Measurements from ENCODE around the gene ULK4.
"Not testable (repeated sequence)": the region's sequence is repeated elsewhere in the genome, so short reads cannot be mapped to it uniquely, and the experiment has no call there.

The ULK4 gene

DNA sequence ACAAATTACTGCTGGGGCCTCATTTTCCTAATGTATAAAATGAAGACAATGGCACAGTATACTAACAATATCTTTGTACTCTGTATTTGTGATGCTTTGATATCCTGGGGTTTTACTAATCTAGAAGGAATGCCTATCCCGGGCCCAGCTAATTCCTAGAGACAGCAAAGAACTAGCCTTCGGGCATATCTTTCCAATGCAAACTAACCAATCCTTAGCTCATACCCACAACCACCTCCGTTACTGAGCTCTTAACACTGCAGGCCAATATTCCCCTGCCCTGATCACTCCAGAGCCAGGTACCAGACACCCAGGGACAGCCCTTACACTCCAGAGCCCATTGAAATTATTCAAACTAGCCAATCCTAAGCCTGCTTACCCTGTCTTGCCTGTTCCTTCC, 309.0 kb downstream of the ULK4 start:
- Histone ChIP-seq H3K36me3 (ENCODE audit: control insufficient read depth, insufficient read depth, low read length) (no peaks in the 10 kb centered on the region), H3K27ac (ENCODE audit: insufficient read depth, low read depth, low read length, poor library complexity, severe bottlenecking) (no peak overlapping the region), H3K27me3 (ENCODE audit: control insufficient read depth, insufficient read depth, low read length, poor library complexity, severe bottlenecking) (no peaks in the 10 kb centered on the region), H3K4me1 (ENCODE audit: control insufficient read depth, insufficient read depth, low read length) (no peaks in the 10 kb centered on the region), H3K9me3 (ENCODE audit: control insufficient read depth, low read length) (no peaks in the 10 kb centered on the region), H3K4me3 (ENCODE audit: insufficient read depth, low read depth, low read length) (no peak overlapping the region)
- WGBS, 2 experiments = 60 to 69% methylated on average over 3 of the region's 3 CpGs

DNA sequence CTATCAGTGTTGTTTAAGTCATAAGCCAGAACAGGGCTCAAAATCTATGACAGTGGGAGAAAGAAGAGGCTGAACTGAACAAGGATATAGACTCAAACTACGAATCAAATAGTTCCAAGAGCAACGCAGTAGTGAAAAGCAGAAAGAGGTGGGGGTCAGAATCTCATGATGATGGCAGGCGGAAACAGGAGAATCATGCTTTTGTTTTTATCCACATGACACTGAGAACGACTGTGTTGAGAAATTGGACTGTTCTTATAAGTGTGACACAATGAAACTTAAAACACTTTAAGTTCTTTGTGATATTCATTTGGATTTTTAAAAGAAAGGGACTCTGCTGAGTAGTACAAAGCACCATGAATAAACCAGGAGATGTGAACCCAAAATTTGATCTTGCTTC, 309.4 kb downstream of the ULK4 start:
- Histone ChIP-seq H3K4me3 (ENCODE audit: insufficient read depth, low read depth, low read length) (no peak overlapping the region), H3K9me3 (ENCODE audit: control insufficient read depth, low read length) (no peaks in the 10 kb centered on the region), H3K4me1 (ENCODE audit: control insufficient read depth, insufficient read depth, low read length) (no peaks in the 10 kb centered on the region), H3K36me3 (ENCODE audit: control insufficient read depth, insufficient read depth, low read length) (no peaks in the 10 kb centered on the region), H3K27me3 (ENCODE audit: control insufficient read depth, insufficient read depth, low read length, poor library complexity, severe bottlenecking) (no peaks in the 10 kb centered on the region), H3K27ac (ENCODE audit: insufficient read depth, low read depth, low read length, poor library complexity, severe bottlenecking) (no peak overlapping the region)
- WGBS, 2 experiments = 78 to 79% methylated on average over 4 of the region's 4 CpGs

DNA sequence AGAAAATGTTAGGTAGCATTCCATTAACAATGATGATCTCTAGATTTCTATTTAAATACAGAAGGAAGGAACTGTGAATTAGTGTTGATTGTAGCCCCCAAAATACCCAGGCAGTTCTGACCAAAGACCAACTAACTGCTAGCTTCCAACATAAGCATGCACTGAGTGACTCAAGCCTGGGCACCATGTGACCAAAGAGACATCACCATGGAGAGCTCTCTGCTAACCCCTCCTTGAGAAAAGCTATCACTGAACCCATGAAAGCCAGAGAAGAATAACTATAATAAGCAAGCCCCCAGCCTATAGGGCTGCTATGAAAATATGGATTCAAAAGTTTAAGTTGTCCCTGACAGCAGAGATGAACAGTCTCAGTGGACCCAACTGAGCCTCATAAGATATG, 310.2 kb downstream of the ULK4 start:
- H3K4me1 ChIP-seq (ENCODE audit: control insufficient read depth, insufficient read depth, low read length) = no peaks in the 10 kb centered on the region
- no peak overlapping the region for H3K27ac ChIP-seq (ENCODE audit: insufficient read depth, low read depth, low read length, poor library complexity, severe bottlenecking)
- no peaks in the 10 kb centered on the region for H3K36me3 ChIP-seq (ENCODE audit: control insufficient read depth, insufficient read depth, low read length)
- H3K4me3 ChIP-seq (ENCODE audit: insufficient read depth, low read depth, low read length) = no peak overlapping the region
- no peaks in the 10 kb centered on the region for H3K27me3 ChIP-seq (ENCODE audit: control insufficient read depth, insufficient read depth, low read length, poor library complexity, severe bottlenecking)
- no peaks in the 10 kb centered on the region for H3K9me3 ChIP-seq (ENCODE audit: control insufficient read depth, low read length)

DNA sequence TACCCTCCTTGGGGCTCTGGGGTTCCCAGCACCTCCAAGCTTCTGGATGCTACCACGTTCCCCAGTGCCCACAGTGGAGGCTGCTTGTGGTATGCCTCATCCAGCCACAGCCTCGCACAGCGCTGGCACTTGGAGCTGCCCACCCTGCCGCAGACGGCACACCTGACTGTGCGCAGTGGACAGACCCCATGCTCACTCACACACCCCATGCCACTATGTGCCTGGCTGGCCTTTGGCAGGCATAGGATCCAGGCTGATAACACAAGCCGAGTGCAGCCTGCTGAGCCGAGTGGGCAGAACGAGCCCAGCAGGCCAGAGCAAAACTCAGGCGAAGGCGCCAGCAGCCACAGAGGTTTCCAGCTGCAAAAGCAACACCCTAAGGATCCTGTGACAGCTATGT, 311.5 kb downstream of the ULK4 start:
- Histone ChIP-seq H3K27ac (ENCODE audit: insufficient read depth, low read depth, low read length, poor library complexity, severe bottlenecking) (no peak overlapping the region), H3K27me3 (ENCODE audit: control insufficient read depth, insufficient read depth, low read length, poor library complexity, severe bottlenecking) (no peaks in the 10 kb centered on the region), H3K4me1 (ENCODE audit: control insufficient read depth, insufficient read depth, low read length) (no peaks in the 10 kb centered on the region), H3K9me3 (ENCODE audit: control insufficient read depth, low read length) (no peaks in the 10 kb centered on the region), H3K4me3 (ENCODE audit: insufficient read depth, low read depth, low read length) (no peak overlapping the region), H3K36me3 (ENCODE audit: control insufficient read depth, insufficient read depth, low read length) (no peaks in the 10 kb centered on the region)
- WGBS, 2 experiments = 93 to 94% methylated on average over 11 of the region's 11 CpGs

DNA sequence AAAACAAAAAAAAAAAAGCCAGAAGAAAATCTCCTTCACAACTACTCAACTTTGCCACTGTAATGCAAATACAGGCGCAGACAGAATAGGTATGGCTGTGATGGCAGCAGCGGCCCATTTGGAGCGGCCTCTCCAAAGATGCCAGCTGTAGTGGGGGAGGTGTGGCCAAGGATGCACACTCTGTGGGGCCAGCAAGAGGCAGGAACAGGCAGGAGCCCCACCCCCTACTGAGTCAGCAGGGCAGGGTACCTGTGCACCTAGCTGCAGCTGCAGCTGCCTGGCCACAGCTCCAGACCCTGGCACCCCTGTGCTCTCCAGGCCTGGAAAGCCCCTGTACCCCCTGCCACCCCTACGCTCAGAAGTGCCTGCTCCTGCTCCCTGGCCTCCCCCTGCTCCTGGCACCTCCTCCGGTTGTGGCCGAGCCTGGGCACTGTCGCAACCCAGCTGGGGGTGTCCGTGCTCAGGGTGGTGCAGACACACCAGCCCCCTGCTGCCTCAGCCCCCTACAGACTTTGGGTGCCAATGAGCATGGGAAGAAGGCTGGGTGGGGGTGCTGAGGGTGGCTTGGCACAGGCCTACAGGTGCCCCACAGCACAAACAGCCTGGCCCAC, 312.7 kb downstream of the ULK4 start:
- Histone ChIP-seq H3K4me3 (ENCODE audit: insufficient read depth, low read depth, low read length) (no peak overlapping the region), H3K27ac (ENCODE audit: insufficient read depth, low read depth, low read length, poor library complexity, severe bottlenecking) (no peak overlapping the region), H3K36me3 (ENCODE audit: control insufficient read depth, insufficient read depth, low read length) (no peaks in the 10 kb centered on the region), H3K4me1 (ENCODE audit: control insufficient read depth, insufficient read depth, low read length) (no peaks in the 10 kb centered on the region), H3K9me3 (ENCODE audit: control insufficient read depth, low read length) (no peaks in the 10 kb centered on the region), H3K27me3 (ENCODE audit: control insufficient read depth, insufficient read depth, low read length, poor library complexity, severe bottlenecking) (no peaks in the 10 kb centered on the region)
- WGBS, 2 experiments = 94 to 99% methylated on average over 8 of the region's 8 CpGs

DNA sequence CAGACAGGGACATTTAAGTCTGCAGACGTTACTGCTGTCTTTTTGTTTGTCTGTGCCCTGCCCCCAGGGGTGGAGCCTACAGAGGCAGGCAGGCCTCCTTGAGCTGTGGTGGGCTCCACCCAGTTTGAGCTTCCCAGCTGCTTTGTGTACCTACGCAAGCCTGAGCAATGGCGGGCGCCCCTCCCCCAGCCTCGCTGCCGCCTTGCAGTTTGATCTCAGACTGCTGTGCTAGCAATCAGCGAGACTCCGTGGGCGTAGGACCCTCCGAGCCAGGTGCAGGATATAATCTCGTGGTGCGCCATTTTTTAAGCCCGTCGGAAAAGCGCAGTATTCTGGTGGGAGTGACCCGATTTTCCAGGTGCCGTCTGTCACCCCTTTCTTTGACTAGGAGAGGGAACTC, 314.2 kb downstream of the ULK4 start:
- H3K4me1 ChIP-seq (ENCODE audit: control insufficient read depth, insufficient read depth, low read length); H3K4me3 ChIP-seq (ENCODE audit: insufficient read depth, low read depth, low read length); H3K36me3 ChIP-seq (ENCODE audit: control insufficient read depth, insufficient read depth, low read length); H3K27me3 ChIP-seq (ENCODE audit: control insufficient read depth, insufficient read depth, low read length, poor library complexity, severe bottlenecking); H3K9me3 ChIP-seq (ENCODE audit: control insufficient read depth, low read length); H3K27ac ChIP-seq (ENCODE audit: insufficient read depth, low read depth, low read length, poor library complexity, severe bottlenecking): not testable (repeated sequence)
- WGBS, 2 experiments = 95 to 99% methylated on average over 9 to 11 of the region's 17 CpGs

DNA sequence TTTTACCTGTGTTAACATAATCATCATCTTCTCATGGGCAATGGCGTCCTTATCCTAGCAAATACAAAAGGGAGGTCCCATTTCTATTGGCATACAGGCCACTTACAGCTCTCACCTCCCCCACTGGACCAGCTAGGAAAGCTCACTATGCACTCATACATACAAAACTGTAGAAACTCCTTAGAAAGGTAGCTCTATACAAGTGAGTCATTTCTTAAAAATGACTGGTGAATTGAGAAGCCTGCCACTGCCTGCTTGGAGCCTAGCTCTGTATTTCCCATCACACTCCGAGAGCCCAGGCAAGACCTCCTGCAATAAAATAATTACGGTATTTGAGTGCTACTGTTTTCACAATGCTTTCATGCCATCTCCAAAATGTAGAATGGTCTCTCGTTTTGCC, 321.8 kb downstream of the ULK4 start:
- H3K36me3 ChIP-seq (ENCODE audit: control insufficient read depth, insufficient read depth, low read length) = no peaks in the 10 kb centered on the region
- H3K4me3 ChIP-seq (ENCODE audit: insufficient read depth, low read depth, low read length) = no peak overlapping the region
- H3K4me1 ChIP-seq (ENCODE audit: control insufficient read depth, insufficient read depth, low read length) = no peaks in the 10 kb centered on the region
- no peaks in the 10 kb centered on the region for H3K9me3 ChIP-seq (ENCODE audit: control insufficient read depth, low read length)
- 92 to 93% methylated on average over 4 of the region's 4 CpGs for WGBS, 2 experiments
- no peak overlapping the region for H3K27ac ChIP-seq (ENCODE audit: insufficient read depth, low read depth, low read length, poor library complexity, severe bottlenecking)
- H3K27me3 ChIP-seq (ENCODE audit: control insufficient read depth, insufficient read depth, low read length, poor library complexity, severe bottlenecking) = no peaks in the 10 kb centered on the region

DNA sequence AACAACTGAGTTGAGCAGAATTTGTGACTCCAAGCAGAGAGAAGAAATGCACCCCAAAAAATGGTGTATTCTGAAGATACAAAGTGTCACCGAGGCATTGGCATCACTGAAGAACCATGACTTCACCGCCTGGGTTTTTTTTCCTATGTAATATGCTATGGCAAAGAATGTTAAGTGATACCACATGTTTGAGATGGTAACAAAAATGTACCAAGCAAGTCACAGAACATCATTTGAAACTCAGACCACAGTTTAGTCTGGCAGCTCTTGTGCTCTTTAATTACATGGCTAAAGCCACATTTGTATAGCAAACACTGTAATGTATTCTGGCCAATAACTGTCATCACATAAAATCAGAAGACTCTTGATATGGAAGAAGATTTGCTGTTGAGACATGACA, 323.5 kb downstream of the ULK4 start:
- Histone ChIP-seq H3K36me3 (ENCODE audit: control insufficient read depth, insufficient read depth, low read length) (no peaks in the 10 kb centered on the region), H3K27ac (ENCODE audit: insufficient read depth, low read depth, low read length, poor library complexity, severe bottlenecking) (no peak overlapping the region), H3K9me3 (ENCODE audit: control insufficient read depth, low read length) (no peaks in the 10 kb centered on the region), H3K4me3 (ENCODE audit: insufficient read depth, low read depth, low read length) (no peak overlapping the region), H3K27me3 (ENCODE audit: control insufficient read depth, insufficient read depth, low read length, poor library complexity, severe bottlenecking) (no peaks in the 10 kb centered on the region), H3K4me1 (ENCODE audit: control insufficient read depth, insufficient read depth, low read length) (no peaks in the 10 kb centered on the region)
- 89 to 98% methylated on average over 2 of the region's 2 CpGs for WGBS, 2 experiments

DNA sequence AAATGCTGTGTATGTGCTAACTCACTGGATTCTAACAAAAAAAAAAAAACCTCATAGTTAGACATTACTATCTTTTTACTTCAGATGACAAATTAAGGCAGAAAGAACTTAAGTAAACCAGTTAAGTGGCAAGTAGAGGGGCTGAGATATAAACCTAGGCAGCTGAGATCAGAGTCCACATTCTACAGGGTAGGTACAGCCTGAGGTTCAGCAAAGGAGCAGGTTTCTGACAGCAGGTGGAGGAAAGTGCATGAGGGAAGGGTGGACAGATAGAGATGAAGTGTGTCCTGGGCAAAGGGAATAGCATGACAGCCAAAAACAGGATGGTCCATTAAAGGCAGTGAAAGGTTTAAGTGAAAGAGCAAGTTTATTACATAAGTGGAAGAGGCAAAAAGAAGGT, 329.2 kb downstream of the ULK4 start:
- H3K4me1 ChIP-seq (ENCODE audit: control insufficient read depth, insufficient read depth, low read length) = no peaks in the 10 kb centered on the region
- H3K27ac ChIP-seq (ENCODE audit: insufficient read depth, low read depth, low read length, poor library complexity, severe bottlenecking) = no peak overlapping the region

DNA sequence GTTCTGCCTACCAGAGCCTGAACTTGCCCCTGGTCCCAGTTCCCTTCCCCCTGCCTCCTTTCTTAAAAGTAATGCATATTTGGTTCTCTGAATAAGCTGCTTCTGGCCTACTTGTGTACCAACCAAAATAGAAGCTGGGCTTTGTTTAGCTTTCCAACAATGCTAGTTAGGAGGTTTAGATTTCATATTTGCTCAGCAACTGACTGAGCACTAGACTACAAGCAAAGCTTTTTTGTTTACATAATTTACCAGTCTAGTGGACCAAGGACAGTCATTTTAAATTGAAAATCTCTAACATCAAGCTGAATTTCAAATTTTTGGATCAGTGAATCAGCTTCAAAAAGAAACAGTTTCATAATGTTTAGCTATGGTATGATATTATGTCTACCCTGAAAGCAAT, 331.2 kb downstream of the ULK4 start:
- Histone ChIP-seq H3K27ac (ENCODE audit: insufficient read depth, low read depth, low read length, poor library complexity, severe bottlenecking) (no peak overlapping the region), H3K4me3 (ENCODE audit: insufficient read depth, low read depth, low read length) (no peak overlapping the region), H3K36me3 (ENCODE audit: control insufficient read depth, insufficient read depth, low read length) (no peaks in the 10 kb centered on the region)

More for the DNA sequence above, 329.2 kb downstream of the ULK4 start:
- no peaks in the 10 kb centered on the region for H3K27me3 ChIP-seq (ENCODE audit: control insufficient read depth, insufficient read depth, low read length, poor library complexity, severe bottlenecking)
- no peaks in the 10 kb centered on the region for H3K9me3 ChIP-seq (ENCODE audit: control insufficient read depth, low read length)
- no peak overlapping the region for H3K4me3 ChIP-seq (ENCODE audit: insufficient read depth, low read depth, low read length)
- H3K36me3 ChIP-seq (ENCODE audit: control insufficient read depth, insufficient read depth, low read length) = no peaks in the 10 kb centered on the region

DNA sequence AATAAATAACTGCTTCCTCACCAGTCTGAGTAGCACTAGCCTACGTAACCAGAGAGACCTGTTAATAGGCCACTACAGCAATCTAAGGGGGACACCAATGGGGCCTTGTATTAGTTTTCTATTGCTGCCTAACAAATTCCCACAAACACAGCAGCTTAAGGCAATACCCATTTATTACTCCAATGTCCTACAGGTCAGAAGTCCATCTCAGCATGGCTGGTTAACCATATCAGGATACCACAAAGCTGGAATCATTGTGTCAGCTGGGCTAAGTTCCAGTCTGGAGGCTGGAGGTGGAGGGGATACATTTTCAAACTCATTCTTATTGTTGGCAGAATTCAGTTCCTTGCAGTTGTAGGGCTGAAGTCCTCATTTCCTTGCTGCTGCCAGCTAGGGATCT, 331.9 kb downstream of the ULK4 start:
- Histone ChIP-seq H3K9me3 (ENCODE audit: control insufficient read depth, low read length) (no peaks in the 10 kb centered on the region), H3K4me1 (ENCODE audit: control insufficient read depth, insufficient read depth, low read length) (no peaks in the 10 kb centered on the region), H3K27me3 (ENCODE audit: control insufficient read depth, insufficient read depth, low read length, poor library complexity, severe bottlenecking) (no peaks in the 10 kb centered on the region), H3K4me3 (ENCODE audit: insufficient read depth, low read depth, low read length) (no peak overlapping the region), H3K36me3 (ENCODE audit: control insufficient read depth, insufficient read depth, low read length) (no peaks in the 10 kb centered on the region), H3K27ac (ENCODE audit: insufficient read depth, low read depth, low read length, poor library complexity, severe bottlenecking) (no peak overlapping the region)
- WGBS, 2 experiments = 83 to 86% methylated on average over 1 of the region's 1 CpG

More for the DNA sequence above, 331.2 kb downstream of the ULK4 start:
- H3K9me3 ChIP-seq (ENCODE audit: control insufficient read depth, low read length) = no peaks in the 10 kb centered on the region
- no peaks in the 10 kb centered on the region for H3K27me3 ChIP-seq (ENCODE audit: control insufficient read depth, insufficient read depth, low read length, poor library complexity, severe bottlenecking)
- H3K4me1 ChIP-seq (ENCODE audit: control insufficient read depth, insufficient read depth, low read length) = no peaks in the 10 kb centered on the region
